GM18907 (cell line): Measurements from ENCODE around the gene GAST.
"Not testable (repeated sequence)": the region's sequence is repeated elsewhere in the genome, so short reads cannot be mapped to it uniquely, and the experiment has no call there.

Experiments used
- ATAC-seq: cut with Tn5 transposase; IDR thresholded peaks from one replicate; pipeline ENCODE4 v1.9.1; 2021; ENCODE audit warnings: mild to moderate bottlenecking, moderate library complexity; ENCODE audit not compliant: unreplicated experiment

GAST gene

DNA sequence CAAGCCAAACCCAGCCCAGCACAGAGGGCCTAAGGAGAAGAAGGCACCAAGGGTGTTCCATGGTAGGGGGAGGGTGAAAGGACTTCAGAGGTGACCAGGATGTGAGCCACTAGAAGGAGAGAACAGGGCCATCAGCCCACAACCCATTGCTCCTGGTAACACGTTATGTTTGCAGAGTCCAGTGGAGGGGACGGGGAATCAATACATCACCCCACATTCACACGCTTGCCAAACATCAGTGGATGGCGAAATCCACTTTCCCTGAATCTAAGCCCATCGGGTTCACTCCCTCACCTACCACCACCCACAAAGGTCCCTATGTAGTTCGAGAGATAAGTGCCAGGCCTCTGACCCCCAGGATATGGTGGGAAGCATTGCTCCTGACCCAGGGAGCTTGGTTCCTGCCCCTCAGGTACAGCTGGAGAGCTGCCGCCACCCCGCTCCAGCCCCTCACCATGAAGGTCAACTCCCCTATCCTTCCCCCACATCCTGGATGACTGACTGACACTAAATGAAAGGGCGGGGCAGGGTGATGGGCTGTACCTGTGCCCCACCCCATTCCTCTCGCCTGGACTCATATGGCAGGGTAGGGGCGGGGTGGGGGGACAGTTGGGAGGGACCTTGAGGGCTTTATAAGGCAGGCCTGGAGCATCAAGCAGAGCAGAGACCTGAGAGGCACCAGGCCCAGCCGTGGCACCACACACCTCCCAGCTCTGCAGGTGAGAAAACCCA lies at the start of gene GAST:
Gene GAST (plus strand): TSS at position 663 of the 732 bp plus-strand sequence. CDS start 3,106 bp downstream, outside the sequence.
- ATAC-seq, result no peak

- no peak for ATAC-seq
Measured at GRCh38 chr17:41663451-41664171, 48.5 kb upstream of the GAST start.

GRCh38 chr17:41664172-41664457 lies 48.0 kb upstream of the GAST start:
- ATAC-seq, result no peak

GRCh38 chr17:41664587-41665565 lies 47.3 kb upstream of the GAST start:
- ATAC-seq, result no peak

- ATAC-seq, result peak; percentile 65
Measured at GRCh38 chr17:41665566-41666236, 46.4 kb upstream of the GAST start.

DNA sequence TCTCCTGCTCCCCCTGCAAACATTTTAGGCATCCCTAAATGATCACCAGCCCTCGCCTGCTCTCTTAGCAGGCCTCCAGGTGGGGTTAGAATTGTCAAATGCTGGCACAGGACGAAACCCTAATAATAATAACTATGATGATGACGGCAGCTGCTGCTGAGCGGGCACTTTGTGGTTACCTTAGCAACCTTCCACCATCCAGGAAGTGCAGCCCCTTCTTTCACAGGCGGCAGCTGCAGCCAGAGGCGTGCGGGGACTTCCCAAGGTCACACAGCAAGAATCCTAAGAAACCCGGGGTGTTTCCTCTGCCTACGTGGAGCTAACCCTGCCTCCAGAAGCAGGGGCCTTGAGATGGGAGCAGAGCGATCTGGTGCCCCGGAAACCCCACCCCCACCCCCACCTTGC lies 45.9 kb upstream of the GAST start:
- peak; percentile 42 for ATAC-seq

- peak; percentile 40 for ATAC-seq
Measured at GRCh38 chr17:41666708-41667279, 45.3 kb upstream of the GAST start.

- ATAC-seq, result no peak
Measured at GRCh38 chr17:41667280-41668041, 44.7 kb upstream of the GAST start.

- ATAC-seq, result no peak
Measured at GRCh38 chr17:41672153-41672552, 40.0 kb upstream of the GAST start.

GRCh38 chr17:41675157-41676057 lies 36.7 kb upstream of the GAST start:
- ATAC-seq, result not testable (repeated sequence)

DNA sequence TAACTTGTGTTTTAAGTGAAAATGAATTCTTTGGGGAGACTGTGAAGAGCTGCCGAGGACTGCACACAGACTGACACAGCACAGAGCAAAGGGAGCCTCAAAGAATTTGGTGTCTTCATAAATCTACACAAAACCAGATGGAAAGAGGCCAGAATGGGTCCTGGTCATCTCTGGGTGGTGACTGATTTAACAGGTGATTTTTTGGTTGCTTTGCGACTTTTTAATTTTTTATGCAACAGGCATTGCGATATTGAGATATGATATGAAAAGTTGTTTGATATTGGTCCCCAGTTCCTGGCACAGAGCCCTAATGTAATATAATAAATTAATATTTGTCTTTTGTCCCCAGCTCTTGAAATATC lies 36.1 kb upstream of the GAST start:
- ATAC-seq, result peak; percentile 6

DNA sequence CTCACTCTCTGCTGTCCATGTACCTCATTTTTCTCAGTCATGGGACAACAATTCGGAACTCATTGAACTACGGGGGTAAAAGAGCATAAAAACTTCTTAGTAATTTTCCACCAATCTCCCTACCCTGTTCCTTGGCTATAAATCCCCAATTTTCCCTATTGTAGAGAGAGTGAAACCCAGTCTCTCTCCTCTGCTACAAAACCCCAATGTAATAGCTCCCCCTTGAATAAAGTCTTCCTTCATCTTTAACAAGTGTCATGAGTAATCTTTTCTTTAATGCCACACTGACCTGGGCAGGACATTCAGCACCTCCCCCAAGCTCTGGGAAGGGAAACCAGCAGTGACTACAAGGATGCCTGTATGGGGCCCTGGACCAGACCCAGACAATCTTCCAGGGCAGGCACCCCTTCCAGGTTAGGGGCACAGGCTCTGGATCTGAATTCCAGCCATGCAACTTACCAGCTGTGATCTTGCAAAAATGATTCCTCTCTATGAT lies 33.7 kb upstream of the GAST start:
- peak; percentile 26 for ATAC-seq

GRCh38 chr17:41678907-41679739 lies 33.0 kb upstream of the GAST start:
- peak; percentile 70 for ATAC-seq

DNA sequence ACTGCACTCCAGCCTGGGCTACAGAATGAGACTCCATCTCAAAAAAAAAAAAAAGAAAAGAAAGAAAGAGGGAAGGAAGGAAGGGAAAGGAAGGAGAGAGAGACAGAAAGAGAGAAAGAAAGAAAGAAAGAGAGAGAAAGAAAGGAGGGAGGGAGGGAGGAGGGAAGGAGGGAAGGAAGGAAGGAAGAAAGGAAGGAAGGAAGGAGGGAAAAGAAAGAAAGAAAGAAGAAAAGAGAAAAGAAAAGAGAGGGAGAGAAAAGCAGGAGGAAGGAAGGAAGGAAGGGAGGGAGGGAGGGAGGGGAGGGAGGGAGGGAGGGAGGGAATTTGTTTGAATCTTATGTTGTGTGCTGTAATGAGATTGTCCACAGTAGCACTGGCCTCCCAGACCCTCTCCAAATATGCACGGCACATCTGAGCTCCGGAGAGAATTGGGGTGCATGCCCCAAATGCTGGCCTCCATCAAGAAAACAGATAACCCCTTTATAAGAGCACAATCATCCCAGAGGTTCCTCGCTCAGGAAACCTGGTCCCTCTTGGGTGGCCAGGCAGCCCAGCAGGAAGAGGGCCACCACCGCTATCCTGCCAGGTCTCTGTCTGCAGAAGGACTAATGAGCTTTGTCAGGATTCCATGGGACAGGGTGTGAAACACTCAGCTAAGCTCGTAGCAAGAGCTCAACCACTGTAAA lies 32.2 kb upstream of the GAST start:
- no peak for ATAC-seq

- ATAC-seq, result no peak
Measured at GRCh38 chr17:41680426-41681040, 31.6 kb upstream of the GAST start.

GRCh38 chr17:41681776-41682175 lies 30.4 kb upstream of the GAST start:
- ATAC-seq, result no peak

- ATAC-seq, result no peak
Measured at GRCh38 chr17:41682631-41683030, 29.5 kb upstream of the GAST start.
